Measurements from ENCODE around the gene RANBP2.

GRCh38 chr2:108820482-108820881, 101.2 kb downstream of the RANBP2 start:
- TF ChIP-seq ZC3H10 (CRISPR knock-in tag; IDR thresholded peaks at IDR 0.05): no peak
- TF ChIP-seq ZFP30 (CRISPR knock-in tag; IDR thresholded peaks at IDR 0.05): no peak
- TF ChIP-seq PATZ1 (CRISPR knock-in tag; IDR thresholded peaks at IDR 0.05; ENCODE audit: borderline replicate concordance): no peak
- no peak for TF ChIP-seq ARNTL (CRISPR knock-in tag; IDR thresholded peaks at IDR 0.05; ENCODE audit: borderline replicate concordance, low read depth)
- TF ChIP-seq POU6F1 (CRISPR knock-in tag; IDR thresholded peaks at IDR 0.05; ENCODE audit: borderline replicate concordance, low read depth): no peak
- TF ChIP-seq TOX (CRISPR knock-in tag; IDR thresholded peaks at IDR 0.05; ENCODE audit: borderline replicate concordance): no peak
- TF ChIP-seq ZNF70 (CRISPR knock-in tag; IDR thresholded peaks at IDR 0.05): no peak
- no peak for TF ChIP-seq ISL1 (CRISPR knock-in tag; IDR thresholded peaks at IDR 0.05)
- no peak for TF ChIP-seq CSDC2 (CRISPR knock-in tag; IDR thresholded peaks at IDR 0.05)
- TF ChIP-seq ESRRG (CRISPR knock-in tag; IDR thresholded peaks at IDR 0.05): no peak
- TF ChIP-seq TCF4 (CRISPR knock-in tag; IDR thresholded peaks at IDR 0.05; ENCODE audit: borderline replicate concordance): no peak
- no peak for TF ChIP-seq GLIS3 (CRISPR knock-in tag; IDR thresholded peaks at IDR 0.05)
- no peak for TF ChIP-seq ZFP3 (CRISPR knock-in tag; IDR thresholded peaks at IDR 0.05)

Measured in SK-N-SH treated with all-trans-retinoic acid at 6 μM for 48 hours (cell line).